ENCODE results near the gene SMARCA4.

DNA sequence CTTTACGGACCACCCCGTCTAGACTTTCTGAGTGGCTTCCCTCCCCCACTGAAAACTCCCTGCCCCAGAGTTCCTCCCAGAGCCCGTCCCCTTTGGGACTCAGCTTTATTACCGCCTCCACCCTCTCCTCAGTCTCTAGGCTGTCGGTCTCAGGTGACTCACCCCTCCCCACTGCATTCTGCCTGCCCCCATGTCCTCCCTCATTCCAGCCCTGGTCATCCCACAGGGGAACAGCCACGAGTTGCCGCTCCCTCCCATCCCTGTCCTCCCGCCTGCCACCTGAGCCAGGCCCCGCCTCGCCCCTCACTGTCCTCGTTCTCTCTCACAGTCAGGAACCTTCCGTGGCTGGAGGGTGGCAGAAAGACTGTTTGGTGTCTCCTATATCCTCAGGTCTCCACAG lies 57.3 kb downstream of the SMARCA4 start:
- TF ChIP-seq POLR2A (IDR thresholded peaks at IDR 0.05) (no peak), CTCF (IDR thresholded peaks at IDR 0.05) (no peak)

Data from testis (tissue), 2 donors.